Endometrium (tissue), 2 donors: Measurements from ENCODE around the gene LRRC8E.

Experiments used
- FAIRE-seq: peaks from 2 replicates; lab custom pipeline; 2012; peaks lifted over from hg19 to GRCh38; lab: Jason Lieb, UNC
- donor health status: control.
- donor health status: control.

LRRC8E gene

DNA sequence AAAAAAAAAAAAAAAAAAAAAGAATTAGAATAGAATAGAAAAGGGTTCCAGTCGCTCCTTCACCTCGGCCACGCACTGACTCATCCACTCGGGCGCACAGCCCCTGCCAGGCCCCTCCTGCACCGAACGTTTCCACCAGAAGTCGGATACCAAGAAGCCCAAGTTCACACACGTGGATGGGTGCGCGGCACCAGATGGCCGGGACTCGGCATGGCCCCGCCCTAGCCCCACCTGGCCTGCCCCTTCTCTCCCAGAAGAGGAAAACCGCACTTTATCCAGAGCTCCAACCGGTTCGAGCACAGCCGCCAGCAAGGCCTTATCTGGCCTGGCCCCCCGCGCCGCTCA is 20.0 kb upstream of the LRRC8E start:
- no peak for FAIRE-seq

DNA sequence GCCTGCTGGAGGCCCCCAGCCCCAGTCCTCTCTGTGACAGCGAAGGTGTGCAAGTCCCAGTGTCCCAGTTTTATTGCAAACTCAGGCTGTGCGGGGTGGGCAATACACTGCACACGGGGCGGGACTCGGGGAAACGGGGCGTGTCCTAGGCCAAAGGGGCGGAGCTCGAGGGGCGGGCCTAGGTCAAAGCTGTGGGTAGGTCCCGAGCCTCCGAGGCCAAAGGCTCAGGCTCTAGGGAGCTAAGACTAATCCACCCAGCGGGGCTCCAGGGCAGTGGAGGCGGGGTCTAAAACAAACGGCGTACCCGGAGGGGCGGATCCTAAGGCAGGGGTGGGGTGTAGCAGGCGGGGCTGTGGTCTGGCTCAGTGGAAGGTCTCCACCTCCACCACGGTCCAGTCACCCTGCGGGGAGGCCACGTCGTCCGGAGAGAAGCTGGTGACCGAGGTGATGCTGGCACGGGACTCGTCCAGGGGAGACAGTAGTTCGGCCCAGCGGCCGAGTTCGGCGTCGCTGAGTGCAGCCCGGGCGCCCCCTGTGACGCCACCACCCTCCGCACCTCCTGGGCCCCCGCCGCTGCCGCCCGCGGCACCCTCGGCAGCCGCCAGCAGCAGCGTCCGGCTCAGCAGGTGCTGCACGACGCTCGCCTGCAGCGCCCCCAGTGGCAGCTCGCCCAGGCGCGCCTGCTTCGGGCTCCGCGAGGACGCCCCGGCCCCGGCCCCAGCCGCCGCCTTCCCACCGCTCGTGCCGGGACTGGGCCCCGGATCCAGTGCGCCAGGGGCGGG is 19.4 kb upstream of the LRRC8E start:
- no peak for FAIRE-seq

DNA sequence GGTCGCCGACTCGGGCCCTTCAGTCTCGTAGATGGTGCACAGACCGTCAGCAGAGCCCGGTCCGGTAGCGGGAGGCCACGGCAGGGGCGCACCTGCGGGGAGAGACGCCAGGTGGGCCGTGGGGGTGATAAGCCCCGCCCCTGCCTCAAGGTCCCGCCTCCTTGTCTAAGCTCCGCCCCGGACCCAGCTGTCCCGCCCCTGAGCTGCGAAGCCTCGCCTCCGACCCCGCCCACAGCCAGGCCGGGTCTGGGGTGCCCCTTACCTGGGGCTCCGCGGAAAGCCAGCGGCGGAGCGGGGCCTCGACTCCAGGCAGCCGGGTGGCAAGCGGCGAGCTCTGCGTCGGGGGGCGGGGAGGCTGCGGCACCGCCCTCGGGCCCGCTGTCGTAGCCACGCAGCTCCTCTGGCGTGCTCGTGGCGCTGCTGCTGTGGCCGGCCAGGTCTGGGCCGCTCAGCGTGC is 18.8 kb upstream of the LRRC8E start:
- FAIRE-seq = no peak

DNA sequence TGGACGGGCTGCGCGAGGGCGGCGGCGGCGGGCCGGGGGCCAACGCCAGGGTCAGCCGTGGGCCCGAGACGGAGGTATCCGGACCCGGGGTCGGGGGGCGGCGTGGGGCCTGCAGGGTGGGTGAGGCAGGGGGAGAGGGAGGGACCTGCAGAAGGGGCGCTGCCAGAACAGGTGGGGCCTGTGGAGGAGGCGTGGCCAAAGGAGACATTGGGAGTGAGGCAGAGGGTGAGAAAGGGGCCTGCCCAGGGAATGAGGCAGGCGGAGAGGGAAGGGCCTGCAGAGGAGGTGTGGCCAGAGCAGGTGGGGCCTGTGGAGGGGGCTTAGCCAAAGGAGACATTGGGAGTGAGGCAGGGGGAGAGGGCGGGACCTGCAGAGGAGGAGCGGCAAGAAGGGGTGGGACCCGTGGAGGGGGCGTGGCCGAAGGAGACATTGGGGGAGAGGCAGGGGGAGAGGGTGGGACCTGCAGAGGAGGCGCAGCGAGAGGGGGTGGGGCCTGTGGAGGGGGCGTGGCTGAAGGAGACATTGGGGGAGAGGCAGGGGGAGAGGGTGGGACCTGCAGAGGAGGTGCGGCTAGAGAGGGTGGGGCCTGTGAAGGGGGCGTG is 18.3 kb upstream of the LRRC8E start:
- no peak for FAIRE-seq

DNA sequence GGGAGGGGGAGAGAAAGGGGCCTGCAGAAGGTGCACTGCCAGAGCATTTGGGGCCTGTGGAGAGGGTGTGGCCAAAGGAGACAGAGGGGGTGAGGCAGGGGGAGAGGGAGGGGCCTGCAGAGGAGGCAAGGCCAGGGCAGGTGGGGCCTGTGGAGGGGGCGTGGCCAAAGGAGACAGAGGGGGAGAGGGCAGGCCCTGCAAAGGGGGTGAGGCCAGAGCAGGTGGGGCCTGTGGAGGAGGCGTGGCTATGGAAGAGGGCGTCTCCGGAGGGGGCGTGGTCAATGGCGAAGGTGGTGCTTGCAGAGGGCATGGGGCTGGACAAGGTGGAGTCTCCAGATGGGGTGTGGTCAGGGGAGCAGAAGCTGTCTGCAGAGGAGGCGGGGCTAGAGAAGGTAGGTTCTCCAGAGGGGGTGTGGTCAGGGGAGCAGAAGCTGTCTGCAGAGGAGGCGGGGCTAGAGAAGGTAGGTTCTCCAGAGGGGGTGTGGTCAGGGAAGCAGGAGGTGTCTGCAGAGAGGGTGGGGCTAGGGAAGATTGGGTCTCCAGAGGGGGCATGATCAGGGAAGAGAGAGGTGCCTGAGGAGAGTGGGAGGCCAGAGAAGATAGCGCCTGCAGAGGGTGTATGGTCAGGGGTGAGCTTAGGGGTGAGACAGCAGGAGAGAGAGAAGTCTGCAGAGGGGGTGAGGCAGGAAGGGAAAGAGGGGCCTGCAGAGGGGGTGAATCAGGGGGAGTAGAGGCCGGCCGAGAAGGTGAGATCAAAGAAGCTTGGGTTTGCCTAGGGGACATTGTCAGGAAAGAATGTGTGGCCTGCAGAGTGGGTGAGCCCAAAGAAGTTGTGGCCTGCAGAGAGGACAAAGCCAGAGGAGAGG is 17.5 kb upstream of the LRRC8E start:
- FAIRE-seq = no peak

DNA sequence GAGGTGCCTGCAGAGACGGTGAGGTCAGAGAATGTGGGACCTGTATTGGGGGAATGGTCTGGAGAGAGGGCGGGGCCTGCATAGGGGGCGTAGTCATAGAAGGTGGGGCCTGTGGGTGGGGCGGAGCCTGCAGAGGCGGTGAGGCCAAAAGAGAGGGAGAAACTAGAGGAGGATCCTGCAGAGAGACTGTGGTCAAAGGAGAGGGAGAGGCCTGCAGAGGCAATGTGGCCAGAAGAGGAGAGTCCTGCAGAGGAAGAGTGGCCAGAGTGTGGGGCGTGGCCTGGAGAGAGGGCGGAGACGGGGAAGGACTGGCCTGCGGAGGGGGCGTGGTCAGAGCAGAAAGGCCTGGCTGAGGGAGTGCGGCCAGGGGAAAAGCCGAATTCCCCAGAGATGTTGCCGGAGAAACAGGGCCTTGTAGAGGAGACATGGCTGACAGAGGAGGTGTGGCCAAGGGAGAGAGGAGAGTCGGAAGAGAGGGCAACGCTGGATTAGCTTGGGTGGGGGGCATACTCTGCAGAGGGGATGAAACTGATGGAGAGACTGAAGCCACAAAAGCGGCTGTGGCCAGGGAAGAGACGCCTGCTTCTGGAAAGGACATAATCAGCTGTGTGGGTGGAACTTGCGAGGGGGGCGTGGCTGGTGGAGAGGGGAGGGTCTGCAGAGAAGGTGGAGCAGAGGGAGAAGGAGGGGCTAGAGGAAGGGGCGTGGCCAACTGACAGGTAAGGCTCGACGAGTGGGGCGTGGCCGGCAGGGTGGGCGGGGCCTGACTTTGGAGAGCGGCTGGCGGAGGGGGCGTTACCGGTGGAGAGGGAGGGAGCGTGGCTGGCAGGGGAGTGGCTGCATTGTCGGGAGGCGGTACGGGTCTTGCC is 16.6 kb upstream of the LRRC8E start:
- FAIRE-seq = peak; percentile 45

DNA sequence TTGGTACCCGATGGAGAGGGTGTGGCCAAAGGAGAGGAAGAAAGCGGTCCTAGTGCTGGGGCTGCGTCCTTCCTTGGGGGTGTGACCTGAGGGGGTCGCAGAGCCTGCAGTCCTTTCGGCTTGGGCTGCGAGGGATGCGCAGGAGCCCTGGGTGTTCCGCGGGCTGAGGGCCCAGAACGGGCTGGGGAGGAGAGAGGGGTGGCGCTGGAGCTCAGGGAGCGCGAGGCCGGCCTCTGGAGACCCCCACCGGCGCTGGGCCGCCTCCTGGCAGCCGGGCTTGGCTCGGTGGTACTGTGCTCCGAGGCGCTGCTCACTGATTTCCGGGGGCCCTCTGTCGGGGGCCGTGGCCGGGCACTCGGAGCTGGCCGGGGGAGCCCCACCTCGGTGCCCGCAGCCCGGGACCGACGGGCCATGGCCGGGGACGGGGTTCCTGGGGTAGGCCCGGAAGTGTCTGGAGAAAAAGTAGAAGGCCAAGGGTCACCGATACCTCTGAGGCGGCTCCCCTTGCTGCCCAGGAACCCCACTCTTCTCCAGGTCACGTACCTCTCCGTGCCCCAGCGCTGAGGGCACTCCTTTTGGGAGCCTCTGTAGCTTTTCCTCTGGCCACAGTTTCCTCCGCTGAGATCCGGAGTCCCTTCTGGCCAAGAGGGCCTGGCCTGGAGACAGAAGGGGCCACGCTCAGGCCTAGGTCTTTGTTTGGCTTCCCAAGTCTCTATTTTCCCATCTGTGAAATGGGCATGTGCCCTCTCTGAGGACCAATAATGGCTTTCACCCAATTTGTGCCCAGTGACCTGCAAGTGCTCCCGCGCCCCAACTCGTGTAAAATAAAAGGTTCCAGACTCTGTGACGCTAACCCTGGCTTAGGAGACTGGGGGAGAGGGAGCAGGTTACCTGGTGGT is 15.8 kb upstream of the LRRC8E start:
- FAIRE-seq = no peak

DNA sequence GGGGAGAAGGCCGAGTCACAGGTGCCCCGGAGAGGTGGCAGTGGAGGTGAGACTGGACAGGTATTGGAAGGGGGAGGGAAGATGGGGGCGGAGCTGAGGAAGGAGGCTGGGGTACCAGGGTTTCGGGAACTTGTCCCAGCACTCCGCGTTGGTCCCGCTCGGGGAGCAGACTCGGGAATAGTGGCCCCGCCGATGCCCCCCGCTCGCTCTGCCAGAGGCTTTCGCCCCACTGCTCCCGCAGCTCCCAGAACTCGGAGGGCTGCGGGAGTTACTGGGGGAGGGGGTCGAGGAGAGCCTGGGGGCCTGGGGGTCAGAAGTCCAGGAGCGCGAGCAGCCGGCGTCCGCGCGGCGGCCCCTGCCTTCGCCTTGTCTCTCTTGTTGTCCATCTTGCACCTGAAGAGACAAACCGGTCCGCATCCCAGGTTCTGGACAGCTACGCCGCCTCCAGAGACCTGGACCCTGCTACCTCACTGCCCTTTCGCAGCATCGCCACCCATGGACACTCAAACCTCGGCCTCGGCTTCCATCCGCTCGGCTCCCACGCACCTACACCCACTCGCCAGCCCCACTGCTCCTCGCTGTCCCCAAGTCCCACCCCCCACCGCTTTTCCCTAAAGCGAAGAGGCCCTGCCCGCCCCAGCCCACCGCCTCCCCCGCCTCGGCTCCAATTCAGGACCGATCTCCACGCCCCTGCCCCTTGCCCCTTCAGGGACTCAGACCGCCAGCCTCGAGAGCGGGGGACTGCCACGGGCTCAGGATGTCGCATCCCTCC is 14.8 kb upstream of the LRRC8E start:
- FAIRE-seq = no peak

DNA sequence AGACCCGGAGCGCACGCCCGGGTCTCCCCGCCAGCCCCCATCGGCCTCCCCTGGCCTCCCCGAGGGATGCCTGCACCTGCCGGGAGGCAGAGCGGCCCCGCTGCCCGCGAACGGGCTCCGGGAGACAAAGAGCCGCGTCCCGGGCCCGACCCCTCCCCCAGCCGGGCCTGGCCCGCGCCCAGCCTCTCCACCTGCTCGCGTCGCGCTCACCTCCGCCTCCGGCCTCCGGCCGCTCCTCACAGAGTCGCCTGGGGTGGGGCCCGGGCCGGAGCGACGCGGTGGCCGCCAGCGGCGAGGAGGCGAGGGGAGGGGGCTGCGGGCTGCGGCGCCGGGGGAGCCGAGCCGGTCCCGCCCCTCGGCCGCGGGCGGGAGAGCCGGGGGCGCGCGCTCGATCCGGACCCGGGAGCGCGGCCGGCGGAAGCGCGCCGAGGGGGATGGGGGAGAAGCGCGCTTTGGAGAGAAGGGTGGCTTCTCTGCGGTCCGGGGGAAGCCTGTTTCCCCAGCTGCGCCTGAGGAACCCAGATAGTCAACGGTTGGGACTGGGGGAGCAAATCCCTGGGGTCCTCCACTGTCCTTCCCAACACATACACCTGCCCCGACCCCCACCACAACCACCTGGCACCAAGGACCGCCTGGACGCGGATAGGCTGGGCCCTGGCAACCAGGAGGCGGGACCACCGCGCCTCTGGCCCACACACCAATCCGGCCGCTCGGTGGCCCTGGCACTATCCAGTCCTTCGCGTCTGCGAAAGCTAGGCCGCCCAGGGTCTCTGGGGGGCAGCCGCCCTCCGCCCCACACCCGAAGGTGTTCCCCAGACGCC is 14.0 kb upstream of the LRRC8E start, which contains the start of gene PRR36:
PRR36 (minus strand) TSS at position 315 of the 821 bp plus-strand sequence. CDS start 701 bp downstream, outside the sequence.
- no peak for FAIRE-seq

DNA sequence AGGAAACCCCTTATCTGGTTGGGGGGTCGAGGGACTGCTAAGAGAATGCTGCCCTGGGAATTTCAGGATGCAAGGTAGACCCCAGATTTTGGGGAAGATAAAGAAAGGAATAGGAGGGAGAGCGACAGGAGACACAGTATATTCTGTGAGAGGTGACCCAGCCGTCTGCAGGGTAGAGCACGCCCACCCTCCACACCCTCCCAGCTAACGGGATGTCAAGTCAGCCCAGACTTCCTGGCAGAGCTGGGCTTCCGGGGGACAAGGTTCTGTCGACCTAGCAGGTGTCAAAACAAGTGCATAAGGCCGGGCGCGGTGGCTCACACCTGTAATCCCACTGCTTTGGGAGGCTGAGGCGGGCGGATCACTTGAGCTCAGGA is 13.4 kb upstream of the LRRC8E start:
- no peak for FAIRE-seq

DNA sequence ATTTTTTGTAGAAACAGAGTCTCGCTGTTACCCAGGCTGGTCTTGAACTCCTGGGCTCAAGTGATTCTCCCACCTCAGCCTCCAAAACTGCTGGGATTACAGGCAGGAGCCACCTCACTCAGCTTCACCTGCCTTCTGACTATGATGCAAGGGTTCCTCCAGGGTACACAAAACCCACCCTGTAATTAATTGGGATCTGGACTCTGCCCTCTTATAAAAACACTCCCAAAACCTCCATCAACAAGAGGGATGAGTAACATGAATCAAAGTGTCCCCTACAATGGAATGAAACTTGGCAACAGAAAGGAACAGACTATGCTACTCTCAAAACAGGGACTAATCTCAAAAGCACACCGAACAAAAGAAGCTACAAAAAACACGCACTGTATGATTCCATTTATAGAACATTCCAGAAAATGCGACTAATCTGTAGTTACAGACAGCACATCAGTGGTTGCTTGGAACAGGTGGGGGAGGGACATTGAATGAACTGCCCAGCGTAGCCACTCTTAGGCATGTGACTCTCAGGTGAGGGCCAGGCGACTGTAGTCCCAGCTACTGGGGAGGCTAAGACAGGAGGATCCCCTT is 11.0 kb upstream of the LRRC8E start:
- FAIRE-seq = no peak

DNA sequence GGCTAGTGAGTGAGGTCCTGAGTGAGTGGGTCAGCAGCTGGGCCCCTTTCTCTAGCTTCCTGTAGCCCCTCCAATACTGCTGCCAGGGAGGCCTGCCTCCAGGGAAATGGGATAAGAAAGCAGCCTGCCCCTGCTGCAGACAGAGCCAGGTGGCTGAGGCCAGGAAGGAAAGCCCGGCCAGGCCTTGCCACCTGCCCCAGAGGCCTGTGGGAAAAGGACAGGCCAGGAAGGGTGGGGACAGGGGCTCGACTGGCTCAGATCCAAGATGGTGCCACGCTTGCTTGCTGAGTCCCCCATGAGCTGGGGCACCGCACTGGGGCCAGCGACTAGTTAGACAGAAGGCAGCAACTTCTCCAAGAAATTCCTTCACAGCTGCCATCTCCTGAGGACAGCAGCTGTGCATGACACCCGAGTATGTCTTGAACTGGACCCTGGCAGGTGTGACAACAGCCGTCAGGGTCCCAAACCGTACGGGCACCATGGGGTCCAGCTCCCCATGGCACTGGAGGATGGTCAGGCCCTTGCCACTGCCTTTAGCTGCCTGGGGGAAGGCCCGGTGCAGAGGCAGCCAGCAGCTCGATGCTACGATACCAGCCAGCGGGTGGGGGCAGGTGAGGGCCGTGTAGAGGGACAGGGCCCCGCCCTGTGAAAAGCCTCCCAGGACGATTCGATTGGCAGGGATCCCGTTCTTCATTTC is 9.1 kb upstream of the LRRC8E start:
- FAIRE-seq = no peak

DNA sequence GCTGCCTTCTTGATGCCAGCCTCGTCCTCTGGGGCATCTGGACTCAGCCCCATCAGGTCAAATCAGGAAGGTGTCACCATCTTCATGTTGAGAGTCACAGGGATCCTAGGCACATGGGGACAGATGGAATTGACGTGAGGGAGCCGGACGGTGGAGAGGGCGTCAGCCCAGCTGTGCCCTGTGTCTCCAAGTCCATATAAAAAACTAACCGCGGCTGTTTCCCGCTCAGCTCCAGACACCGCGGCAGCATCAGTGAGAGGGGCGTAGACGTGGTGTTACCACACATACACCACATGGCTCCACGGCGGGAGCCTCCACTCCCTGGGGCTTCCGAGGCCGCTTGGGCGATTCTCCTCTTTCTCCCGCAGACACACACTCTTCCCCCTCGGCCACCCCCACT is 8.5 kb upstream of the LRRC8E start:
- FAIRE-seq = no peak

DNA sequence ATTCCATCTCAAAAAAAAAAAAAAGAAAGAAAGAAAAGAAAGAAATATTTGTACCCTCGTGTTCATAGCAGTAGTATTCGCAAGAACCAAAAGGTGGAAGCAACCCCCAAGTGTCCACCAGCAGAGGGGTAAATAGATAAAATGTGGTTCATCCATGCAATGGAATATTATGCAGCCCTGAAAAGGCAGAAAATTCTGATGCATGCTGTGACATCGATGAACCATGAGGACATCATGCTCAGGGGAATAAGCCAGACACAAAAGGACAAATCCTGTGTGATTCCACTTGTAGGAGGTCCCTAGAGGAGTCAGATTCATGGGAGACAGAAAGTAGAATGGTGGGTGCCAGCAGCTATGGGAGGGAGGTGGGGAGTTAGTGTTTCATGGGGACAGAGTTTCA is 6.4 kb upstream of the LRRC8E start:
- FAIRE-seq = no peak

DNA sequence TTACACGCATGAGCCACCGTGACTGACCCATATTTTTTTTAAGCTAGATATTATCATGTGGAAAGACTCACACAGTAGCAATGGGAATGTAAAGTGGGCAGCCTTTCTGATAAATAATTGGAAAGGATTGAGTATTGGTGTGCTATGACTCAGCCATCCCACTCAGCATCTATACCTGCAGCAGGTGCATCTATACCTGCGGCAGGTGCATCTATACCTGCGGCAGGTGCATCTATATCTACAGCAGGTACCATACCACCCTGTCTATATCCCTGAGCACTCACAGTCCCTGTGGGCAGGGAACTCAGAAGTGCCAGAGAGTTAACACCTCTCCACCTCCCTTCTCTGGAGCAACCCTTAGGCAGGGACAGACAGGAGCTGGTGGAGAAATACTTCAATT is 5.2 kb upstream of the LRRC8E start:
- FAIRE-seq = no peak

DNA sequence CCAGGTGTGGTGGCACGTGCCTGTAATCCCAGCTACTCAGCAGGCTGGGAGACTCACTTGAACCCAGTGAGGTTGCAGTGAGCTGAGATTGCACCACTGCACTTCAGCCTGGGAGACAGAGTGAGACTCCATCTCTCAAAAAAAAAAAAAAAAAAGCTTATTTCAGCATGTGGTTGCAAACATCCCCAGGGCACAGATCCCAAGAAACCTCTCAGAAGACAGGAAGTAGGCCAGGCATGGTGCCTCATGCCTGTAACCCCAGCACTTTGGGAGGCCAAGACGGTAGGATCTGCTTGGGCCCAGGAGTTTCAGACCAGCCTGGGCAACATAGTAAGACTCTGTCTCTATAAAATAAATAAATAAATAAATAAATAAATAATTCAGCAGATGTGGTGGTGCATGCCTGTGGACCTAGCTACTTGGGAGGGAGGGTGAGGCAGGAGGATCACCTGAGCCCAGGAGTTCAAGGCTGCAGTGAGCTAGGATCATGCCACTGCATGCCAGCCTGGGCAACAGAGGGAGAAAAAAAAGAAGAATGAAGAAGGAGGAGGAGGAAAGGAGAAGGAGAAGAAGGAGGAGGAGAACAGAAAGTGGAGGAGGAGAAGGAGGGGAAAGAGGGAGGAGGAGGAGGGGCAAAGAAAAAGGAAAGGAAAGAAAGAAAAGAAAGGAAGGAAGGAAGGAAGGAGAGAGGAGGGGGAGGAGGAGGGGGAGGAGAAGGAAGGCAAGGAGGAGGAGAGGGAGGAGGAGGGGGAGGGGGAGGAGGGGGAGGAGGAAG is 4.3 kb upstream of the LRRC8E start:
- no peak for FAIRE-seq

DNA sequence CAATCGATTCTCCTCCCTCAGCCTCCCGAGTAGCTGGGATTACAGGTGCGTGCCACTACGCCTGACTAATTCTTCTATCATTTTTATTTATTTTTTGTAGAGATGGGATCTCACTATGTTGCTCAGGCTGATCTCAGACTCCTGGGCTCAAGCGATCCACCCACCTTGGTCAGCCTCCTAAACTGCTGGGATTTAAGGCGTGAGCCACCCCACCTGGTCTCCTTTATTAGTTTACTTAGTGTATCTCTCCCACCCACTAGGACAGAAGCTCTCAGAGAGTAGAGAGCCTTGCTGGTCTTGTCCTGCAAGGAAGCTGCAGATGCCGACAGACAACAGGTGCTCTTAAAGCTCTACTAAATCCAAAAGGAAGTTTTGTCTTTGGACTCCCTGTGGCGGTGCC is 2.5 kb upstream of the LRRC8E start:
- FAIRE-seq = no peak
